HepG2 (cell line): Measurements from ENCODE around the gene FRMD4A. TPM values are rescaled to one million over a fixed set of nuclear protein-coding genes. Genes with fewer than 3 reads are reported as not detected.

Experiments used
- ATAC-seq: fragments of 200-7000 bp; cut with Tn5 transposase; 3 replicates; pipeline ENCODE4 v1.9.1; 2020; ENCODE audit warnings: mild to moderate bottlenecking, moderate library complexity
- BruUV-seq: library from RNA; stranded (reverse); fragments of 400-500 nt; replicated peaks from 2 replicates; lab custom pipeline; 2021; lab: Mats Ljungman, UMichigan
- CTCF ChIA-PET: fragments of 300-600 bp; formaldehyde crosslinking; extraction: SDS; loops from one replicate; lab custom pipeline; 2021; ENCODE audit warnings: low total read pairs, inconsistent platforms, low intra/inter-chr PET ratio; lab: Yijun Ruan, JAX
- POLR2A ChIA-PET: fragments of 350-600 bp; sonication (Branson Sonifier 250); formaldehyde crosslinking; loops from one replicate; lab custom pipeline; 2020; ENCODE audit warnings: antibody characterized with exemption, inconsistent platforms; lab: Yijun Ruan, JAX
- DNase-seq: peaks from one replicate; pipeline ENCODE4 v3.0.0-alpha.2; 2015; ENCODE audit warnings: low spot score
- FAIRE-seq: peaks from 3 replicates; lab custom pipeline; 2011; peaks lifted over from hg19 to GRCh38; lab: Jason Lieb, UNC
- H2AFZ ChIP-seq: one replicate; pipeline ENCODE4 v1.6.1; 2011; ENCODE audit warnings: low read length, inconsistent platforms
- H3K27ac ChIP-seq: fragments of 300-600 bp; 3 replicates; pipeline ENCODE4 v1.8.0; 2011; ENCODE audit warnings: mixed run types, mild to moderate bottlenecking, mixed read lengths, low read length, inconsistent platforms; ENCODE audit not compliant: insufficient read depth; ENCODE audit errors: extremely low read length
- H3K27me3 ChIP-seq, 2 experiments: fragments of 200-600 bp in 1 of 2; 2 replicates in 1 of 2; 3 replicates in 1 of 2; pipeline versions ENCODE4 v1.6.0 to v1.8.0; 2011; ENCODE audit warnings: low read length in 2 of 2, mild to moderate bottlenecking in 2 of 2, moderate library complexity in 2 of 2, inconsistent platforms in 1 of 2; ENCODE audit not compliant: insufficient read depth in 2 of 2, control insufficient read depth in 1 of 2
- H3K36me3 ChIP-seq, 2 experiments: fragments of 200-600 bp in 1 of 2; replicated peaks in 1 of 2; 2 replicates in 1 of 2; 3 replicates in 1 of 2; pipeline versions ENCODE4 v1.5.1 to v1.8.0; 2011; ENCODE audit warnings: low read length in 2 of 2, inconsistent platforms in 1 of 2; ENCODE audit not compliant: insufficient read depth in 2 of 2, control insufficient read depth in 1 of 2
- H3K4me1 ChIP-seq: 2 replicates; pipeline ENCODE4 v1.5.1; 2012; ENCODE audit warnings: low read length, inconsistent platforms; ENCODE audit not compliant: insufficient read depth
- H3K4me2 ChIP-seq: 2 replicates; pipeline ENCODE4 v1.6.0; 2011; ENCODE audit warnings: low read depth, low read length, inconsistent platforms
- H3K4me3 ChIP-seq, 3 experiments: fragments of 200-600 bp in 1 of 3; sonication (generic), shearing (Covaris generic) in 1 of 3; replicated peaks in 1 of 3; 2 replicates each; pipeline ENCODE4 v1.5.1; 2011 to 2016; ENCODE audit warnings: low read length in 3 of 3, inconsistent platforms in 2 of 3, low read depth in 2 of 3, mild to moderate bottlenecking in 2 of 3, control low read depth in 1 of 3, mixed read lengths in 1 of 3; ENCODE audit not compliant: insufficient read depth in 1 of 3
- H3K79me2 ChIP-seq: one replicate; pipeline ENCODE4 v1.6.1; 2011; ENCODE audit warnings: low read length, inconsistent platforms; ENCODE audit not compliant: insufficient read depth
- H3K9ac ChIP-seq: 2 replicates; pipeline ENCODE4 v1.6.0; 2011; ENCODE audit warnings: mild to moderate bottlenecking, low read depth, low read length, inconsistent platforms; ENCODE audit not compliant: insufficient read depth
- H3K9me3 ChIP-seq: 2 replicates; pipeline ENCODE4 v1.5.1; 2012; ENCODE audit warnings: mild to moderate bottlenecking, low read length
- H4K20me1 ChIP-seq: 2 replicates; pipeline ENCODE4 v1.6.0; 2011; ENCODE audit warnings: inconsistent platforms, mild to moderate bottlenecking, low read length, moderate library complexity; ENCODE audit not compliant: insufficient read depth
- CHCHD3 ChIP-seq: sonication (generic); formaldehyde crosslinking; IDR thresholded peaks from 2 replicates; pipeline ENCODE4 v1.8.0; 2022; ENCODE audit warnings: mild to moderate bottlenecking, missing genetic modification reagents, moderate library complexity
- HMGA1 ChIP-seq: sonication (generic); formaldehyde crosslinking; conservative IDR thresholded peaks from 2 replicates; pipeline ENCODE4 v1.4.0; 2020; ENCODE audit warnings: missing genetic modification reagents
- MAFK ChIP-seq, 2 experiments: IDR thresholded peaks in 1 of 2; conservative IDR thresholded peaks in 1 of 2; 2 replicates each; pipeline ENCODE4 v1.6.1; 2011; ENCODE audit warnings: improper control_type of control experiment in 2 of 2, low read length in 2 of 2
- NFE2L1 ChIP-seq: sonication (generic); formaldehyde crosslinking; IDR thresholded peaks from 2 replicates; pipeline ENCODE4 v1.4.0; 2020; ENCODE audit warnings: missing genetic modification reagents, mild to moderate bottlenecking, borderline replicate concordance
- TCF7 ChIP-seq: sonication (generic); IDR thresholded peaks from 2 replicates; pipeline ENCODE4 v1.6.1; 2016; ENCODE audit warnings: antibody characterized with exemption, low read depth
- ZNF256 ChIP-seq: sonication (generic); formaldehyde crosslinking; conservative IDR thresholded peaks from 2 replicates; pipeline ENCODE4 v1.4.0; 2020; ENCODE audit warnings: missing genetic modification reagents
- ZNF564 ChIP-seq: sonication (generic); formaldehyde crosslinking; IDR thresholded peaks from 2 replicates; pipeline ENCODE4 v1.8.1; 2023; ENCODE audit warnings: mild to moderate bottlenecking, missing genetic modification reagents
- WGBS: methylation state at CpG from one replicate; pipeline ENCODE4 v1.1.6; 2017; ENCODE audit warnings: low lambda C conversion rate; 5-methylcytosine and 5-hydroxymethylcytosine counted together
- in situ Hi-C: cut with HindIII; loops from 2 replicates; pipeline ENCODE4 v1.10.0; 2017; ENCODE audit warnings: low pct_unique_long_range_greater_than_20kb; ENCODE audit not compliant: extremely low pct_ligation_motif_present
- intact Hi-C: fragments of 100-400 bp; cut with micrococcal nuclease; formaldehyde crosslinking; loops from one replicate; pipeline ENCODE4 v1.10.0; 2022; ENCODE audit not compliant: unreplicated experiment
- polyA plus RNA-seq, 8 experiments: library from polyadenylated mRNA; depleted of rRNA in 3 of 8; stranded (reverse) in 7 of 8; unstranded in 1 of 8; fragments of >200 nt; fragmentation: Illumina TruSeq in 4 of 8; extraction: Trizol in 4 of 8; gene quantifications; 2 replicates each; pipeline versions ENCODE4 v1.2.1 to v1.2.3, GENCODE V29; 2011 to 2016; ENCODE audit warnings: low read depth in 4 of 8, missing spikeins in 1 of 8, mixed read lengths in 1 of 8; ENCODE audit not compliant: insufficient read depth in 1 of 8
- total RNA-seq, 5 experiments: library from RNA; depleted of rRNA; stranded (reverse); fragments of >200 nt; fragmentation: Illumina TruSeq; extraction: Trizol; gene quantifications; 2 replicates each; pipeline ENCODE4 v1.2.3, GENCODE V29; 2016; ENCODE audit warnings: low read depth in 1 of 5
- TF ChIP-seq, protein P1 (sequence below): sonication (generic); formaldehyde crosslinking; IDR thresholded peaks from 2 replicates; pipeline ENCODE4 v1.5.0; 2020; ENCODE audit warnings: missing genetic modification reagents

FRMD4A gene
- total and polyA plus RNA-seq, 2 of the 13 experiments (the other 11 are each of a cell fraction or from before 2014, with no cell fraction given): 0.09 to 0.26 TPM

DNA sequence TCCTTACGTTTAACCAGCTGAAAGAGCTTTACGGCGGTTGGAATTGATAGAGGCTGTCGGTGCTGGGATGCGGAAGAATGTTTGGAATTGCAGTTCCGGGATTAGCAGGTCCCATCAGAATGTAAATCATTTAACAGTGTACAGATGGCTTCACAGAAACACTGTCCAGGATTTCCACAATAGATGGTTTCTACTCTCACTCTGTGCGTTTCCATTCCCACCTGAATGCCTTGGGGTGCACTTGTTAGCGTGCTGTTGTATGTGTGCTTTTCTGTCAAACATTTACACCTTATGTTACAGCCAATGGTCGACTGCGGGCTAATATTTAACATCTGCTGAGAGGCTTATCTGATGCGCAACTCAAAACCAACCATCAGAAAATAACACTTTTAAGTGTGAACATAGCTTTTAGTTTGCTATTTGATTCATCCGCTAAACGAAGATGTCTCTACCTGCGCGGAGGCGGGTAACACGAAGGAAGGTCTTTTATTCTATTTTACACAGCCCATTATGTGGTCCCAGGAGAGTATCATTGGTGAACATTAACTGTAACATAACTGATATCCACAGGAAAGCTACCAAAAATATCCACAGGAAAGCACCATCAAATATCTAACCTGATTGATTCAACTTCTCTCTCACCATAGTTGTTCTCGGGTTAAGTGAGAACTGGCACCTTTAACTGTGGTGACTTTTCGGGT is 564.9 kb downstream of the FRMD4A start (continued):
- TF ChIP-seq, protein P1, sequence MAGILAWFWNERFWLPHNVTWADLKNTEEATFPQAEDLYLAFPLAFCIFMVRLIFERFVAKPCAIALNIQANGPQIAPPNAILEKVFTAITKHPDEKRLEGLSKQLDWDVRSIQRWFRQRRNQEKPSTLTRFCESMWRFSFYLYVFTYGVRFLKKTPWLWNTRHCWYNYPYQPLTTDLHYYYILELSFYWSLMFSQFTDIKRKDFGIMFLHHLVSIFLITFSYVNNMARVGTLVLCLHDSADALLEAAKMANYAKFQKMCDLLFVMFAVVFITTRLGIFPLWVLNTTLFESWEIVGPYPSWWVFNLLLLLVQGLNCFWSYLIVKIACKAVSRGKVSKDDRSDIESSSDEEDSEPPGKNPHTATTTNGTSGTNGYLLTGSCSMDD (CRISPR knock-in tag): no peak
- no peak for TF ChIP-seq TCF7
- no peak for TF ChIP-seq NFE2L1

DNA sequence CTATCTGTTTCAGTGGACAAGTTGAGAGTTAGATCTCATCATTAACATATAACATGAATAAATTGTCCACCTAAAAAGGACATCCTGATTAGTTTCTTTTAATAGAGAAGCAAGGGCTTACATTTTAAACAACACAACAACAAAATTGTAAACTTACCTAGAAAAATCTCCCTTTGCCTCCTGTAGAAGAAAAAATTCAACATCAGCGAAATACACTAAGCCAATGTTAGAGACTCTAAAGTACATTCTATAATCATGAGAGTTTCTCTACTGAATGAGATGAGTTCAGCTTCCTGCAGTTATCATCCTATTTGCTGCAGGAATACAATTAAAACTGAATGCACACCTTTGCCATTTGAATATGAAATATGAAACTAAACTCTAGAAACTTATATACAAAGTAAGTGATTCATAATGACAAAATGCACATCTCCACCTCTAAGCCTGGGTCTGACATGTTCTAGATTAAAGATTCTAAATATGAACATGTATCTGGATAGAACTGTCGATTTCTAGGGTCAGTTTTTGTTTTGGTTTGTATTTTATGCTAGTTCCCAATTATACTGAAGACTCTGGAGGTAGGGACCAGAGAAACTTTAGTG is 569.1 kb downstream of the FRMD4A start:
- in situ Hi-C loops (no loop called here), intact Hi-C loops (no loop called here)
- Histone ChIP-seq H3K27ac (no peak overlapping the region), H3K4me1 (peaks cover 50% of the 10 kb centered on the region), H3K9me3 (no peaks in the 10 kb centered on the region), H3K4me3 (no peak overlapping the region), H3K36me3 (no peaks in the 10 kb centered on the region), H3K27me3 (no peaks in the 10 kb centered on the region), H3K79me2 (no peaks in the 10 kb centered on the region), H2AFZ (no peak overlapping the region), H3K9ac (no peak overlapping the region), H4K20me1 (no peaks in the 10 kb centered on the region), H3K4me2 (no peak overlapping the region)
- WGBS: 48% methylated on average over 2 of the region's 2 CpGs
- no TSS peak for BruUV-seq
- POLR2A ChIA-PET: no interaction called here
- no peak for ATAC-seq
- DNase-seq: no peak
- TF ChIP-seq CHCHD3 (no peak), ZNF256 (no peak), ZNF564 (CRISPR knock-in tag) (no peak), MAFK (conservative IDR thresholded peaks at IDR 0.05 in 1 of 2, IDR thresholded peaks at IDR 0.05 in 1 of 2; ENCODE audit: low read length in 2 of 2) (peak; percentile 41 to 49; a peak in 3 of 4 replicates), HMGA1 (no peak)
- CTCF ChIA-PET: no interaction called here
- no peak for FAIRE-seq
